Fibroblast of skin of abdomen (primary cell): ENCODE results near the gene C1orf185.
"Not testable (repeated sequence)": the region's sequence is repeated elsewhere in the genome, so short reads cannot be mapped to it uniquely, and the experiment has no call there.

Experiments used
- DNase-seq: peaks from one replicate; pipeline ENCODE4 v3.0.0-alpha.2; 2013

Gene C1orf185

GRCh38 chr1:51137696-51138095, 35.7 kb downstream of the C1orf185 start:
- DNase-seq: not testable (repeated sequence)

- DNase-seq: no peak
These were observed 37.4 kb downstream of the C1orf185 start for GRCh38 chr1:51139474-51139873.

GRCh38 chr1:51147394-51147793, 45.4 kb downstream of the C1orf185 start:
- DNase-seq: no peak

- no peak for DNase-seq
These were observed 52.7 kb downstream of the C1orf185 start for GRCh38 chr1:51154776-51155175.

DNA sequence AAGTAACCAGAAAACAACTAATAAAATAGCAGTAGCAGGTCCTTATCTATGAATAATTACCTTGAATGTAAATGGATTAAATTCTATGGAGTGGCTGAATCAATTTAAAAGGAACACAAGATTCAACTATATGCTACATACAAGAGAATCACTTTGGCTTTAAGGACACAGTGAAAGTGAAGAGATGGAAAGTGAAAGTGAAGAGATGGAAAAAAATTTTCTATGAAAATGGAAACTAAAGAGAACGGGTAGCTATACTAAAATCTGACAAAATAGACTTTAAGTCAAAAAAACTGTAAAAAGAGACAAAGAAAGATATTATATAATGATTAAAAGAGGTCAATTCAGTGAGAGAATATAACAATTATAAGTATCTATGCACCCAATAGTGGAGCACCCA, 54.7 kb downstream of the C1orf185 start:
- DNase-seq: no peak

- DNase-seq: no peak
These were observed 55.4 kb downstream of the C1orf185 start for GRCh38 chr1:51157395-51157794.

DNA sequence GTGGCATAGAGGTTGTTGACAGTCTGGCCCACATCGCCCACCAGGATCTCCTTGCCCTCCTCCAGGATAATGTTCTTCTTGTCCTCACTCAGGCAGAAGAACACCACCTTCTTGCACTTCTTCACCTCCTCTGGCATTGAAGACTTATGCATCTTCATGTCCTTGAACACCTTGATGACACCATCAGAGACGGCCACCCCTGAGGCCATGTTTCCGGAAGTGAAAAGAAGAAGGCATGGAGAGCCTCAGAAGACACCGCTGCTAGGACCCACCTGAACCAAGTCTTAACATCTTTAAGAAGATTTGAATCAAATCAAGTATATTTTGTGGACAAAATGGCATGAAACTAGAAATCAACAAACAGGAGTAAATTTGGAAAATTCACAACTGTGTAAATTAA, 56.2 kb downstream of the C1orf185 start:
- DNase-seq: no peak

DNA sequence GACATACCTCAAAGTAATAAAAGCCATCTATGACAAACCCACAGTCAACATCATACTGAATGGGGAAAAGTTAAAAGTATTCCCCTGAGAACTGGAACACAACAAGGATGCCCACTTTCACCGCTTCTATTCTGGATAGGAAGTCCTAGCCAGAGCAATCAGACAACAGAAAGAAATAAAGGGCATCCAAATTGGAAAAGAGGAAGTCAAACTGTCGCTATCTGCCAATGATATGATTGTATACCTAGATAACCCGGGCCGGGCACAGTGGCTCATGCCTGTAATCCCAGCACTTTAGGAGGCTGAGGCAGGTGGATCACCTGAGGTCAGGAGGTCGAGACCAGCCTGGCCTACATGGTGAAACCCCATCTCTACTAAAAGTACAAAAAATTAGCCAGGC, 60.5 kb downstream of the C1orf185 start:
- DNase-seq: not testable (repeated sequence)

DNA sequence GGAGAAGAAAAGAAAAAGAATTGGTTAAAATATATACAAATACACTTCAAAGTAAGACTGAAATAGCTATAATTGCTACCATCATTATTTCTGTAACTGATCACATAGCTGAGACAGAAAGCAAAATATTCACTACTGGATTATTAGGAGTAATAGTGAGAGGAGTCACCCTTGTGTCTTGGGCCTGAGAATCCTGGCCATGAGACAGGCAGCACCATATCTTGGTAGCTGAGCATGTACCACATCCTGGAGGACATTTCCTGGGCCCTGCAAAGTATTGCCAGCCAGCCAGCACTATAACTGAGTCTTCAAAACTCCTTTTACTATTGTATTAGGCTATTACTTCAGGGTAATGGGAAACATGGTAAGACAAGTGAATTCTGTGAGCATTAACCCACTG, 63.5 kb downstream of the C1orf185 start:
- no peak for DNase-seq

- no peak for DNase-seq
These were observed 66.3 kb downstream of the C1orf185 start for GRCh38 chr1:51168266-51168845.

- no peak for DNase-seq
These were observed 66.9 kb downstream of the C1orf185 start for GRCh38 chr1:51168936-51169335.

DNA sequence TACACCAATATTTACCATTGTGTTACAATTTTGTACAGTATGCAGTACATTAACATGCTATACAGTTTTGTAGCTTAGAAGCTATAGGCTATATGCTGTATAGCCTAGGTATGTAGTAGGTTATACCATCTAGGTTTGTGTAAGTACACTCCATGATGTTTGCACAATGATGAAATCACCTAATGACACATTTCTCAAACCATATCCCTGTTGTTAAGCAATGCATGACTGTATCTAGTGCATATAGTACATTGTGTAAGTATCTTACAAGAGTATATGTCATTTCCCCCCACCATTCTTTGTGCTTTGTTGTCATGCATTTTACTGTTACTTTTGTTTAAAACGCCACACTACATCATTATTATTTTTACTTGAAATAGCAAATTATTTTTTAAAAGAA, 68.3 kb downstream of the C1orf185 start:
- peak; percentile 2 for DNase-seq

DNA sequence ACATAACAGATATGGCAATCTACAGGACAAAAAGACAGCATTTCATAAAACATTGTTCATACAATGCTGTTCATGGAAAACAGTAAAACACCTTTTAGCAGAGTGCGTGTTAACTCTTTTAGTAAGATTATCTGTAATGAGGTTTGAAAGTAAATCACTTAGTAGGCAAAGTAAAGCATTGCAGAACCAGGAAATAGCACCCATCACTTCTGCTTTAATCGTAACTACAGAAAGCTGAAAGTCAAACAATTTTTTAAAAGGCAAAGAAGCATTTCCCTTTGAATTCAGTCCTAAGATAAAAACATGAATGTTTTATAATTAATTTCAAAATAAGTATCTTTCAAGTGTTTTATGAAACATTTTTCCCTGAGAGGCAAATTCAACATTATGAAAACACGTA, 70.8 kb downstream of the C1orf185 start:
- DNase-seq: no peak

DNA sequence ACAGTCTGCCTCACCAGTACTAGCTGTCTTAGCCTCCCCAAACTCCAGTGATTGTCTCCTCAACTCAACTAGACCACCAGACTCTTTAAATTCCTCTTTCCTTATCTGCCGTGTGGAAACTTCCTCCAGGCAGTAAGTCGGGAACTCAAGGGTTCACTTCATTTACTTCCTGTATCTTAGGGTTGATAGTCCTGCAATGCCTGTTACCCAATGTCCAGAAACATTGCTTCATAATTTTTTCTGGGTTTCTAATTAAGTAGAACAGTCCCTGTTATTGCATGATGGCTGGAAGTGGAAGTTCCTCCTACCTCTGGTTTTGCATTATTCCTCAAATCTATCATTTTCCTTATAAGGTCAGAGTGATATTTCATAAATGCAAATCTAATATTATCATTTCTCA, 73.2 kb downstream of the C1orf185 start:
- no peak for DNase-seq

- not testable (repeated sequence) for DNase-seq
These were observed 76.0 kb downstream of the C1orf185 start for GRCh38 chr1:51177988-51178387.

GRCh38 chr1:51188230-51188629, 86.2 kb downstream of the C1orf185 start:
- DNase-seq: no peak

DNA sequence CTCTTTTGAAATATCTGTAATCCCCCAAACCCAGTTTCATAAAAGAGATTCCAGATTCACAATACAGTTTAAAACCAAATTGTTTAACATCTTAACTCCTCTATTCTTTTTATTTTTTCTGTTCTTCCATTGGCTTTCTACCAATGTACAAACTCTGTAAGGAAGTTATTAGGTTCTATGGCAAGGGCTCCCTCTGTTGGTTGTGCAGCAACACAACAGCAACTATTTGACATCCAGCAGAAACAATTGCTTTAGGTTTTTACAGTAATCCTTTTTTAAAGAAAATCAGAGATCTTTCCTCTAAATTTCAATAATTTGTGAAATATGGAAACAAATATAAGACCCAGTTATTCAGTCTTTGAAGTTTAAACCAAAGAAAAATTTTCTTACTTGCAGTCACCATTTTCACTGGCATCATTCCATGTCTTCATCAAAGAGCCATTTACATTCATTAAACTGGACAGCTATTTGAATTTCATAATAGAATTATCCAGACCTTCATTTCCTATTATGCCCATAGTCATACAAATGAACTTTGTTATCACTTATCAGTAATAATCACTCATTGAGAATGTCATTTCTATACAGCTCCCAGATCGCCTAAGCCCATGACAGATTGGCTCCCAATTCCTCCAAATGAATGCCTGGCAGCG, 87.5 kb downstream of the C1orf185 start:
- DNase-seq: peak; percentile 67

GRCh38 chr1:51190961-51191360, 88.9 kb downstream of the C1orf185 start:
- no peak for DNase-seq

DNA sequence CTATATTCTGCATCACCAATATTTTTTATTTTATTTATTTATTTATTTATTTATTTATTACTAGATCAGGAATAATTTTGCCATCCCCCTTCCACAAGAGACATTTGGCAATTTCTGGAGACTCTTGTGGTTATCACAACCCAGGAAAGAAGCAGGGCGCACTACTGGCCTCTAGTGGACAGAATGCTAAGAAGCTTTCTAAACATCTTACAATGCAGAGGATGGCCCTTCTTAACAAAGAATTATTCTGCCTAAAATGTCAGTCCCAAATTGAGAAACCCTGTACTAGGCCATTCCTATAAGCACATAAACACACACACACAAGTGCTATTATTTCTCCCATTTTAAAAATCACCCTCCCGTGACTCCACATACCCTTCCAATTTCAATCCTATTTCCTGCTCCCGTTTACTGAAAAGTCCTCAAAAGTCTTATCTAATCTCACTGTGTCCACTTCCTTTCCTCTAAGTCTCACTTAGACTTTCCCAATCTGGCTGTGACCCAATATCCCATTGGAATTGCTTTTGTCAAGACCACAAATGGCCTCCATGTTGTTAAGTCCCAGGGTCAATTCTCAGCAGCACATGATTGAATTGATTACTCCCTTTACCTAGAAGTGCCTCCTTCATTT, 90.3 kb downstream of the C1orf185 start:
- DNase-seq: peak; percentile 80

- DNase-seq: no peak
These were observed 91.5 kb downstream of the C1orf185 start for GRCh38 chr1:51193564-51193963.
